ENCODE data around the gene TCERG1L. TPM values are rescaled to one million over a fixed set of nuclear protein-coding genes. Genes with fewer than 3 reads are reported as not detected.

TCERG1L gene
- polyA plus RNA-seq, 1 experiment: not detected

DNA sequence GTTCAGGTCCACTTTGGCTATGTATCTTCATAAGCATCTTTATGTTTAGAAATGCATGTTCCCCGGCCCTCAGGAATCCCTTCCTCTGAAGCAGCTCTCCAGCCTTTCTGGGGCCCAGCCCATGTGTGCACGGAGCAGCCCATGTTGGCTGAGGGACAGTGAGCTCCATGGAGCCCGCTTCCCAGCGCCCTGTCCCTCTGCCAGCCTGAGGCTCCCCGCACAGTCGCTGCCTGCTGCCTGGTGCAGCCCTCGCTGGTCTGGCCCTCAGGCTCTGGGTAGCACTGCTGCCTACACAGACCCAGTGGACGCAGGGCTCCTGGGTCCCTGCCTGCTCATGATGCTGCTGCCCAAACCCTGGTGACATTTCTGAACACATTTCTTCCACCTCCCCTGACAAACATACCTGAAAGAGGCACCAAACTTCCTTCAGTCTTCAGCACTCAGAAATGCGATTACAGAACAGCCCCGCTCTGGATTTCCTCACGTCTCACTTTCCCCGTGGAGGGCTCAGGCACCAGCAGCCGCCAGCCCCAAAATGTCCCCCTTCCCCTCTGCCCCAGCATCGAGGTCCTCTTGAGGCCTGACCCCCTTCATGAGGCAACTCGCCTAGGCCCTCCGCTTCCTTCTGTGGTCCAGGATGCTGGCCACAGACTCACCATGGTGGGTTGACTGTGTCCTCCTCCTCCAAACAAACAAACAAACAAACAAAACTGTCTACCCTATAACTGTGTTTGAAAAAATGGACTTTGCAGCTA, 5.0 kb upstream of the TCERG1L start:
- POLR2A ChIA-PET: no interaction called here
- Histone ChIP-seq H3K27me3 (ENCODE audit: control insufficient read depth, insufficient read depth, low read length) (no peaks in the 10 kb centered on the region), H3K4me3 (ENCODE audit: low read depth, low read length) (no peak overlapping the region), H3K36me3 (ENCODE audit: control insufficient read depth, insufficient read depth, low read length) (no peaks in the 10 kb centered on the region)
- CTCF ChIA-PET: no interaction called here
- TF ChIP-seq, protein P1, sequence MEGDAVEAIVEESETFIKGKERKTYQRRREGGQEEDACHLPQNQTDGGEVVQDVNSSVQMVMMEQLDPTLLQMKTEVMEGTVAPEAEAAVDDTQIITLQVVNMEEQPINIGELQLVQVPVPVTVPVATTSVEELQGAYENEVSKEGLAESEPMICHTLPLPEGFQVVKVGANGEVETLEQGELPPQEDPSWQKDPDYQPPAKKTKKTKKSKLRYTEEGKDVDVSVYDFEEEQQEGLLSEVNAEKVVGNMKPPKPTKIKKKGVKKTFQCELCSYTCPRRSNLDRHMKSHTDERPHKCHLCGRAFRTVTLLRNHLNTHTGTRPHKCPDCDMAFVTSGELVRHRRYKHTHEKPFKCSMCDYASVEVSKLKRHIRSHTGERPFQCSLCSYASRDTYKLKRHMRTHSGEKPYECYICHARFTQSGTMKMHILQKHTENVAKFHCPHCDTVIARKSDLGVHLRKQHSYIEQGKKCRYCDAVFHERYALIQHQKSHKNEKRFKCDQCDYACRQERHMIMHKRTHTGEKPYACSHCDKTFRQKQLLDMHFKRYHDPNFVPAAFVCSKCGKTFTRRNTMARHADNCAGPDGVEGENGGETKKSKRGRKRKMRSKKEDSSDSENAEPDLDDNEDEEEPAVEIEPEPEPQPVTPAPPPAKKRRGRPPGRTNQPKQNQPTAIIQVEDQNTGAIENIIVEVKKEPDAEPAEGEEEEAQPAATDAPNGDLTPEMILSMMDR (IDR thresholded peaks at IDR 0.05; ENCODE audit: insufficient read depth, low read depth, low read length): no peak
- DNase-seq (ENCODE audit: low read depth): no peak

DNA sequence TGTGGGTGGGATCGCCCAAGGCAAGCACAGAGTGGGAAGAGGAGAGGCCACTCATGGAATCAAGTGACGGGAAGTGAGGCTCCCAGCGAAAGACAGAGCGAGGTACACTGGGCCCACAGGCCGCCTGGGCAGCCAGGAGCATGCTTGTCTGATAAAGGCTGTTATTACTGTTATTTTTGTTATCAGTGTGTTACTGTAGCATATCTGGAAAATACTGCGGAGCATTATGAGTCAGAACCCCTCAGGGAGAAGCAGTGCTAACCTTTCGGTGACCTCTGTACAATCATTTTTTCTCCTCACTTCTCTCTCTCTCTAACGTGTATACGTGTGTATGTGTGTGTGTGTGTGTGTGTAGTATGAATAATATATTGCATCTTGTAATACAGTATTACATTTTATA, 3.8 kb upstream of the TCERG1L start:
- H3K4me3 ChIP-seq (ENCODE audit: low read depth, low read length): no peak overlapping the region
- no peaks in the 10 kb centered on the region for H3K27me3 ChIP-seq (ENCODE audit: control insufficient read depth, insufficient read depth, low read length)
- no peak for DNase-seq (ENCODE audit: low read depth)
- TF ChIP-seq, protein P1 (IDR thresholded peaks at IDR 0.05; ENCODE audit: insufficient read depth, low read depth, low read length): no peak
- ChIA-PET POLR2A (no interaction called here), CTCF (no interaction called here)
- no peaks in the 10 kb centered on the region for H3K36me3 ChIP-seq (ENCODE audit: control insufficient read depth, insufficient read depth, low read length)

DNA sequence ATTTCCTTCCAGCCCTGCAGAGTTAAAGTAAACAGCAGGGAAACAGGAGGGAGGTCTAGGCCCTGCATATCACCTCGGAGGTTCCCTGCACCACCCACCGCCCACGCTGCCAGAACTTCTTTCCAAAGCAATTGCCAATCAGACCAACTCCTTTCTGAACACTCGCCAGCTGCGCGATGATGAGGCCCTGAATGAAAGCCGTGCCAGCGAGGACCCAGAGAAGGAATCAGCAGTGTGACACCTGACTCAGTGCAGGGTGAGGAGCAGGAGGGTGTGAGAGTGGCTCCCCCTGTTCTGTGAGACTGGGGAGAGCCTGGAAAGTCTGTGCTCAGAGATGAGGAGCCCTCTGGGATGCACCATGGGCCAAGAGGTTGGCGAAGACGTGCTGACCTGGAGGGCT, 3.3 kb upstream of the TCERG1L start:
- POLR2A ChIA-PET: no interaction called here
- CTCF ChIA-PET: no interaction called here
- DNase-seq (ENCODE audit: low read depth): no peak
- no peaks in the 10 kb centered on the region for H3K36me3 ChIP-seq (ENCODE audit: control insufficient read depth, insufficient read depth, low read length)
- H3K27me3 ChIP-seq (ENCODE audit: control insufficient read depth, insufficient read depth, low read length): no peaks in the 10 kb centered on the region
- H3K4me3 ChIP-seq (ENCODE audit: low read depth, low read length): no peak overlapping the region
- TF ChIP-seq, protein P1 (IDR thresholded peaks at IDR 0.05; ENCODE audit: insufficient read depth, low read depth, low read length): no peak

DNA sequence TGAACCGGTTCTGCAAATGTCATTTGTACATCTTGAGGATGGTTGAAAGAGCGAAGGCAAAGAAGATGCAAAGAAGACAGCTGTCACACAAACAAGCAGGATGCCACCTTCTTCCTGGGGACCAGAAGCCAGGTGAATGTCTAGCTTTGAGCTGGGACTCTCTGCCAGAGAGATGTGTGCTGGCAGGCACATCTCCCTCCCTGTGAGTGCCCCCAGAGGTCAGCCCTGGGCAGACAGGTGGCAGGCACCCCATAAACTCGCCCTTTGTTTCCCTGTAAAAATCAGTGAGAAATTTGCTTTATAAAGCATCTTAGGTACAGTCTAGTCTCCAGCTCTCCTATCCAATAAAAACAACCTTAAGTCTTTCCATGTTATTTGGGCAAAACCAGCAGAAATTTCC, 2.6 kb upstream of the TCERG1L start:
- TF ChIP-seq, protein P1 (IDR thresholded peaks at IDR 0.05; ENCODE audit: insufficient read depth, low read depth, low read length): no peak
- CTCF ChIA-PET: no interaction called here
- H3K4me3 ChIP-seq (ENCODE audit: low read depth, low read length): no peak overlapping the region

DNA sequence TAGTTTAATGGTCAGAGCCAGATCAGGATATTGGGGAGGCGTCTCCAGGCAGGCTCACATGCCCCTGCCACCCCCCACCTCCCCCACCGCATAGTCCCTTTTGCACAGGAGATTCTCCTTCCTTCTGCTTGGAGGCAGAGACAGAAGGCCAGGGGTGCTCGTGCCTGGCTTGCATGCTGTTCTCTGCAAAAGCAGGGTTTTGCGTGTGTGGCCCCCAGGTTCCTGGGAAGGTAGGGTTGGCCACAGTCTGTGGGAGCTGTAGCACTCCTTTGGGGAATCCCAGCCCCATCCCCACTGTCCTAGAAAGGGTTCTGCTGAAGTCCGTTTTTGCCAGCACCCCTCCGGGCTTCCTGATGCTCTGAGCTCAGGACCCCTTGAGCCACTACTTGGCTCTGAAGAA, 1.9 kb upstream of the TCERG1L start:
- TF ChIP-seq, protein P1 (IDR thresholded peaks at IDR 0.05; ENCODE audit: insufficient read depth, low read depth, low read length): no peak
- ChIA-PET CTCF (no interaction called here), POLR2A (no interaction called here)
- no peaks in the 10 kb centered on the region for H3K36me3 ChIP-seq (ENCODE audit: control insufficient read depth, insufficient read depth, low read length)
- DNase-seq (ENCODE audit: low read depth): no peak
- no peaks in the 10 kb centered on the region for H3K27me3 ChIP-seq (ENCODE audit: control insufficient read depth, insufficient read depth, low read length)
- H3K4me3 ChIP-seq (ENCODE audit: low read depth, low read length): no peak overlapping the region

More for the DNA sequence above, 2.6 kb upstream of the TCERG1L start:
- POLR2A ChIA-PET: no interaction called here
- no peaks in the 10 kb centered on the region for H3K27me3 ChIP-seq (ENCODE audit: control insufficient read depth, insufficient read depth, low read length)
- no peak for DNase-seq (ENCODE audit: low read depth)
- H3K36me3 ChIP-seq (ENCODE audit: control insufficient read depth, insufficient read depth, low read length): no peaks in the 10 kb centered on the region

Measured in BJ (cell line).